Tibial nerve (tissue), 4 donors: ENCODE measurements around the gene ATP11A. TPM values are rescaled to one million over a fixed set of nuclear protein-coding genes. Genes with fewer than 3 reads are reported as not detected.

Experiments
- DNase-seq, 2 donors: peaks; one replicate each; pipeline ENCODE4 v3.0.0-alpha.2; 2019; ENCODE audit warnings: low spot score in 2 of 2
- H3K27ac ChIP-seq, 4 donors: fragments of 200-600 bp; sonication (generic) in 3 of 4; one replicate each; pipeline ENCODE4 v1.5.1; 2017 to 2019; ENCODE audit warnings: mild to moderate bottlenecking in 1 of 4
- H3K27me3 ChIP-seq, 2 donors: fragments of 200-600 bp; sonication (generic) in 1 of 2; one replicate each; pipeline versions ENCODE4 v1.5.1 to v1.6.0; 2017 to 2019
- H3K36me3 ChIP-seq, 3 donors: fragments of 200-600 bp; sonication (generic); one replicate each; pipeline ENCODE4 v1.5.1; 2018 to 2019
- H3K4me1 ChIP-seq, 4 donors: fragments of 200-600 bp; sonication (generic) in 3 of 4; one replicate each; pipeline ENCODE4 v1.5.1; 2017 to 2019
- H3K4me3 ChIP-seq, 4 donors: fragments of 200-600 bp; sonication (generic) in 3 of 4; one replicate each; pipeline ENCODE4 v1.5.1; 2017 to 2019; ENCODE audit warnings: mild to moderate bottlenecking in 1 of 4, moderate library complexity in 1 of 4
- H3K9me3 ChIP-seq, 4 donors: fragments of 200-600 bp; sonication (generic) in 3 of 4; one replicate each; pipeline ENCODE4 v1.5.1; 2017 to 2019
- CTCF ChIP-seq, 5 experiments: fragments of 200-600 bp in 3 of 5; fragments of 450-650 bp in 2 of 5; sonication (generic) in 3 of 5; IDR thresholded peaks; one replicate each; pipeline ENCODE4 v1.5.1; 2016 to 2019; ENCODE audit warnings: antibody characterized with exemption in 5 of 5, mild to moderate bottlenecking in 3 of 5, moderate library complexity in 2 of 5
- EP300 ChIP-seq, 2 donors: sonication (generic); formaldehyde crosslinking; IDR thresholded peaks; one replicate each; pipeline ENCODE4 v1.6.1; 2017; ENCODE audit warnings: antibody characterized with exemption in 2 of 2, mild to moderate bottlenecking in 1 of 2
- POLR2A ChIP-seq, 2 donors: fragments of 450-650 bp; IDR thresholded peaks; one replicate each; pipeline ENCODE4 v1.6.1; 2017; ENCODE audit warnings: antibody characterized with exemption in 2 of 2, mild to moderate bottlenecking in 2 of 2, moderate library complexity in 2 of 2
- WGBS, 2 donors: methylation state at CpG; one replicate each; pipeline ENCODE4 v1.1.5; 2018; 5-methylcytosine and 5-hydroxymethylcytosine counted together
- total RNA-seq, 4 donors: library from RNA; depleted of rRNA; stranded (reverse); fragments of >200 nt; gene quantifications; one replicate each; pipeline ENCODE4 v1.1.0, GENCODE V29; 2016

ATP11A gene
- total RNA-seq, 4 donors from 2014 or later: 24.7 to 61.5 (median 35.0) TPM

- no peak for DNase-seq
- 83 to 84% methylated on average over 20 to 21 of the region's 22 CpGs for WGBS, 2 donors
- no peak for TF ChIP-seq EP300 (IDR thresholded peaks at IDR 0.05)
- TF ChIP-seq POLR2A (IDR thresholded peaks at IDR 0.05): no peak
- no peak for TF ChIP-seq CTCF (IDR thresholded peaks at IDR 0.05)
- no peaks in the 10 kb centered on the region for H3K9me3 ChIP-seq
- no peaks in the 10 kb centered on the region for H3K36me3 ChIP-seq
- H3K4me1 ChIP-seq: no peaks in the 10 kb centered on the region
- H3K27ac ChIP-seq: no peak overlapping the region
- H3K4me3 ChIP-seq: no peak overlapping the region
- H3K27me3 ChIP-seq: peaks cover 0 to 2% of the 10 kb centered on the region in 2 donors
These were observed 25.2 kb upstream of the ATP11A start for GRCh38 chr13:112664501-112665203.

- H3K36me3 ChIP-seq: no peaks in the 10 kb centered on the region
These were observed 20.9 kb upstream of the ATP11A start for GRCh38 chr13:112668924-112669323.

GRCh38 chr13:112669881-112670499 is 19.8 kb upstream of the ATP11A start:
- Histone ChIP-seq H3K27me3 (peaks cover 0 to 11% of the 10 kb centered on the region in 2 donors), H3K36me3 (no peaks in the 10 kb centered on the region), H3K4me1 (no peaks in the 10 kb centered on the region), H3K9me3 (no peaks in the 10 kb centered on the region), H3K27ac (no peak overlapping the region), H3K4me3 (no peak overlapping the region)
- 86 to 89% methylated on average over 10 of the region's 10 CpGs for WGBS, 2 donors
- no peak for DNase-seq
- TF ChIP-seq EP300 (IDR thresholded peaks at IDR 0.05) (no peak), POLR2A (IDR thresholded peaks at IDR 0.05) (no peak), CTCF (IDR thresholded peaks at IDR 0.05) (no peak)

More at GRCh38 chr13:112668924-112669323, 20.9 kb upstream of the ATP11A start:
- no peak overlapping the region for H3K4me3 ChIP-seq
- H3K27ac ChIP-seq: no peak overlapping the region
- no peaks in the 10 kb centered on the region for H3K4me1 ChIP-seq
- peaks cover 0 to 11% of the 10 kb centered on the region in 2 donors for H3K27me3 ChIP-seq
- no peaks in the 10 kb centered on the region for H3K9me3 ChIP-seq
- 68 to 74% methylated on average over 13 of the region's 13 CpGs for WGBS, 2 donors
- DNase-seq: no peak
- TF ChIP-seq POLR2A (IDR thresholded peaks at IDR 0.05) (no peak), CTCF (IDR thresholded peaks at IDR 0.05) (no peak), EP300 (IDR thresholded peaks at IDR 0.05) (no peak)

- no peaks in the 10 kb centered on the region for H3K9me3 ChIP-seq
- DNase-seq: no peak
- H3K27ac ChIP-seq: no peak overlapping the region
- no peak overlapping the region for H3K4me3 ChIP-seq
- TF ChIP-seq EP300 (IDR thresholded peaks at IDR 0.05) (no peak), POLR2A (IDR thresholded peaks at IDR 0.05) (no peak), CTCF (IDR thresholded peaks at IDR 0.05) (no peak)
- 51 to 62% methylated on average over 7 to 9 of the region's 9 CpGs for WGBS, 2 donors
- no peaks in the 10 kb centered on the region for H3K36me3 ChIP-seq
- no peaks in the 10 kb centered on the region for H3K4me1 ChIP-seq
- peaks cover 0 to 11% of the 10 kb centered on the region in 2 donors for H3K27me3 ChIP-seq
These were observed 19.0 kb upstream of the ATP11A start for GRCh38 chr13:112670864-112671263.

- Histone ChIP-seq H3K4me3 (no peak overlapping the region), H3K36me3 (no peaks in the 10 kb centered on the region), H3K4me1 (no peaks in the 10 kb centered on the region), H3K27ac (no peak overlapping the region), H3K27me3 (peaks cover 0 to 11% of the 10 kb centered on the region in 2 donors), H3K9me3 (no peaks in the 10 kb centered on the region)
- DNase-seq: no peak
- no peak for TF ChIP-seq CTCF (IDR thresholded peaks at IDR 0.05)
- no peak for TF ChIP-seq EP300 (IDR thresholded peaks at IDR 0.05)
- TF ChIP-seq POLR2A (IDR thresholded peaks at IDR 0.05): no peak
- WGBS, 2 donors: 82 to 88% methylated on average over 10 of the region's 10 CpGs
These were observed 18.5 kb upstream of the ATP11A start for GRCh38 chr13:112671359-112671758.
